H1 (cell line): ENCODE results near the gene GJB4. TPM values are rescaled to one million over a fixed set of nuclear protein-coding genes. Genes with fewer than 3 reads are reported as not detected.
"Not testable (repeated sequence)": the region's sequence is repeated elsewhere in the genome, so short reads cannot be mapped to it uniquely, and the experiment has no call there.

Experiments
- CTCF ChIA-PET: fragments of 300-600 bp; sonication (Branson Sonifier 250); formaldehyde crosslinking; loops from one replicate; lab custom pipeline; 2021; ENCODE audit not compliant: partially characterized antibody; lab: Charles Lee
- POLR2A ChIA-PET: fragments of 300-600 bp; sonication (Branson Sonifier 250); formaldehyde crosslinking; loops from one replicate; lab custom pipeline; 2021; ENCODE audit warnings: inconsistent platforms; ENCODE audit not compliant: partially characterized antibody; lab: Charles Lee
- DNase-seq, 2 experiments: peaks; one replicate each; pipeline versions ENCODE4 v3.0.0 to v3.0.0-alpha.2; 2010 to 2022; ENCODE audit warnings: low spot score in 2 of 2, low read depth in 1 of 2, mixed read lengths in 1 of 2
- FAIRE-seq: peaks from 2 replicates; lab custom pipeline; 2011; peaks lifted over from hg19 to GRCh38; lab: Jason Lieb, UNC
- H2AFZ ChIP-seq: 2 replicates; pipeline ENCODE4 v1.8.1; 2012; ENCODE audit warnings: low read length, inconsistent platforms
- H2AK5ac ChIP-seq: 2 replicates; pipeline ENCODE4 v1.6.1; 2013; ENCODE audit warnings: low read depth, low read length
- H2BK120ac ChIP-seq: replicated peaks from 2 replicates; pipeline ENCODE3; 2013; ENCODE audit warnings: low read depth, low read length, inconsistent platforms
- H2BK12ac ChIP-seq: 2 replicates; pipeline ENCODE4 v1.6.1; 2013; ENCODE audit warnings: low read depth, low read length
- H2BK15ac ChIP-seq: 2 replicates; pipeline ENCODE4 v1.6.1; 2013; ENCODE audit warnings: low read length
- H2BK20ac ChIP-seq: 2 replicates; pipeline ENCODE4 v1.6.1; 2013; ENCODE audit warnings: low read length
- H2BK5ac ChIP-seq: 2 replicates; pipeline ENCODE4 v1.6.1; 2013; ENCODE audit warnings: low read depth, low read length
- H3K14ac ChIP-seq: 2 replicates; pipeline ENCODE4 v1.6.1; 2013; ENCODE audit warnings: inconsistent platforms; ENCODE audit not compliant: insufficient read length
- H3K18ac ChIP-seq: 2 replicates; pipeline ENCODE4 v1.6.1; 2013; ENCODE audit warnings: low read length; ENCODE audit errors: extremely low read depth
- H3K23ac ChIP-seq: 2 replicates; pipeline ENCODE4 v1.6.1; 2013; ENCODE audit warnings: inconsistent platforms; ENCODE audit not compliant: insufficient read length
- H3K23me2 ChIP-seq: 2 replicates; pipeline ENCODE4 v1.6.1; 2013; ENCODE audit warnings: low read depth, low read length
- H3K27ac ChIP-seq: 2 replicates; pipeline ENCODE4 v1.6.1; 2011; ENCODE audit warnings: low read depth, low read length, inconsistent platforms
- H3K27me3 ChIP-seq, 4 experiments: replicated peaks in 1 of 4; 1 replicate in 1 of 4; 2 replicates in 3 of 4; pipeline versions ENCODE4 v1.6.1 to v1.8.1; 2011 to 2013; ENCODE audit warnings: low read length in 3 of 4, mild to moderate bottlenecking in 3 of 4, inconsistent platforms in 2 of 4, mixed read lengths in 2 of 4, moderate library complexity in 1 of 4; ENCODE audit not compliant: control insufficient read depth in 3 of 4, insufficient read depth in 3 of 4; ENCODE audit errors: extremely low read depth in 1 of 4
- H3K36me3 ChIP-seq, 4 experiments: 2 replicates each; pipeline versions ENCODE4 v1.6.1 to v1.8.1; 2011 to 2013; ENCODE audit warnings: mild to moderate bottlenecking in 4 of 4, low read length in 3 of 4, moderate library complexity in 2 of 4, control low read depth in 1 of 4, inconsistent platforms in 1 of 4; ENCODE audit not compliant: insufficient read depth in 4 of 4, control insufficient read depth in 2 of 4
- H3K4ac ChIP-seq: replicated peaks from 2 replicates; pipeline ENCODE3; 2013; ENCODE audit warnings: low read length, low read depth, mixed read lengths, inconsistent platforms; ENCODE audit not compliant: insufficient read length
- H3K4me1 ChIP-seq, 4 experiments: replicated peaks in 1 of 4; 1 replicate in 1 of 4; 2 replicates in 3 of 4; pipeline versions ENCODE4 v1.6.1 to v1.8.1; 2011 to 2013; ENCODE audit warnings: low read length in 3 of 4, inconsistent platforms in 2 of 4, mixed read lengths in 1 of 4; ENCODE audit not compliant: insufficient read depth in 4 of 4, control insufficient read depth in 3 of 4
- H3K4me2 ChIP-seq, 2 experiments: 2 replicates each; pipeline versions ENCODE4 v1.6.1 to v1.8.1; 2011 to 2013; ENCODE audit warnings: low read depth in 2 of 2, low read length in 2 of 2, control low read depth in 1 of 2, inconsistent platforms in 1 of 2, mild to moderate bottlenecking in 1 of 2; ENCODE audit not compliant: insufficient read depth in 1 of 2
- H3K4me3 ChIP-seq, 4 experiments: fragments of 200-600, 300-600 bp in 1 of 4; sonication (generic), shearing (Covaris generic), sonication (Bioruptor Twin) in 1 of 4; 2 replicates each; pipeline versions ENCODE4 v1.5.1 to v1.8.1; 2011 to 2016; ENCODE audit warnings: low read length in 4 of 4, low read depth in 3 of 4, control low read depth in 2 of 4, inconsistent platforms in 2 of 4, mild to moderate bottlenecking in 2 of 4, mixed read lengths in 1 of 4, moderate library complexity in 1 of 4; ENCODE audit not compliant: insufficient read depth in 2 of 4; ENCODE audit errors: extremely low read depth in 1 of 4
- H3K56ac ChIP-seq: replicated peaks from 2 replicates; pipeline ENCODE3; 2013; ENCODE audit warnings: low read depth, mild to moderate bottlenecking, mixed read lengths, low read length, inconsistent platforms; ENCODE audit not compliant: insufficient read length
- H3K79me1 ChIP-seq: 2 replicates; pipeline ENCODE4 v1.6.1; 2013; ENCODE audit warnings: low read depth, low read length, control low read depth
- H3K79me2 ChIP-seq, 2 experiments: 2 replicates each; pipeline versions ENCODE4 v1.6.1 to v1.8.1; 2012 to 2013; ENCODE audit warnings: low read length in 2 of 2, mild to moderate bottlenecking in 2 of 2, inconsistent platforms in 1 of 2; ENCODE audit not compliant: insufficient read depth in 2 of 2, control insufficient read depth in 1 of 2
- H3K9ac ChIP-seq, 4 experiments: replicated peaks in 1 of 4; 1 replicate in 1 of 4; 2 replicates in 3 of 4; pipeline versions ENCODE4 v1.6.1 to v1.8.1; 2011 to 2013; ENCODE audit warnings: low read depth in 3 of 4, low read length in 3 of 4, control low read depth in 2 of 4, mild to moderate bottlenecking in 2 of 4, moderate library complexity in 2 of 4, inconsistent platforms in 1 of 4; ENCODE audit errors: extremely low read depth in 1 of 4
- H3K9me3 ChIP-seq, 2 experiments: 2 replicates each; pipeline versions ENCODE4 v1.6.1 to v1.8.1; 2012 to 2013; ENCODE audit warnings: mild to moderate bottlenecking in 2 of 2, moderate library complexity in 2 of 2, control low read depth in 1 of 2, inconsistent platforms in 1 of 2, low read depth in 1 of 2, low read length in 1 of 2, mixed read lengths in 1 of 2; ENCODE audit not compliant: insufficient read depth in 2 of 2
- H4K20me1 ChIP-seq, 2 experiments: replicated peaks in 1 of 2; 2 replicates each; pipeline versions ENCODE3 to v1.8.1; 2011 to 2013; ENCODE audit warnings: inconsistent platforms in 2 of 2, low read length in 2 of 2, mild to moderate bottlenecking in 1 of 2; ENCODE audit not compliant: insufficient read depth in 2 of 2, control insufficient read depth in 1 of 2
- H4K5ac ChIP-seq: 2 replicates; pipeline ENCODE4 v1.6.1; 2013; ENCODE audit warnings: low read length, low read depth, mixed read lengths, inconsistent platforms; ENCODE audit not compliant: insufficient read length
- H4K8ac ChIP-seq: 2 replicates; pipeline ENCODE4 v1.8.0; 2013; ENCODE audit warnings: mild to moderate bottlenecking, moderate library complexity, low read length, inconsistent platforms; ENCODE audit not compliant: insufficient read depth; ENCODE audit errors: extremely low read depth
- H4K91ac ChIP-seq: replicated peaks from 2 replicates; pipeline ENCODE3; 2013; ENCODE audit warnings: low read length, mixed read lengths, inconsistent platforms; ENCODE audit not compliant: insufficient read length
- WGBS, 2 experiments: shearing (Covaris generic) in 1 of 2; methylation state at CpG; one replicate each; pipeline versions ENCODE4 v1.1.6 to v1.1.7; 2013 to 2015; ENCODE audit warnings: low lambda C conversion rate in 2 of 2, mixed read lengths in 2 of 2, inconsistent platforms in 1 of 2, low coverage in 1 of 2, missing lambda C conversion rate in 1 of 2; ENCODE audit not compliant: insufficient replicate concordance in 2 of 2, insufficient coverage in 1 of 2, insufficient read length in 1 of 2; ENCODE audit errors: extremely low coverage in 1 of 2, missing lambda C conversion rate in 1 of 2; 5-methylcytosine and 5-hydroxymethylcytosine counted together
- polyA plus RNA-seq, 7 experiments: library from polyadenylated mRNA; depleted of rRNA in 3 of 7; stranded (reverse) in 5 of 7; unstranded in 2 of 7; fragments of >200 nt in 5 of 7; fragments of 200-250 nt in 2 of 7; gene quantifications; 1 replicate in 5 of 7; 2 replicates in 1 of 7; 4 replicates in 1 of 7; pipeline versions ENCODE4 v1.2.1 to v1.2.3, GENCODE V29; 2011 to 2013; ENCODE audit warnings: missing spikeins in 2 of 7, mixed read lengths in 2 of 7
- total RNA-seq: library from RNA; stranded (reverse); fragmentation: NEBNext Ultra II Directional; extraction: Animal tissue kit (Norgen Biotek cat#: 25700); gene quantifications from 2 replicates; pipeline ENCODE4 v1.2.1, GENCODE V29; 2021

GJB4 gene
- total and polyA plus RNA-seq, 2 of the 8 experiments (the other 6 are each of a cell fraction or from before 2014, with no cell fraction given): 0.20 to 0.41 TPM

DNA sequence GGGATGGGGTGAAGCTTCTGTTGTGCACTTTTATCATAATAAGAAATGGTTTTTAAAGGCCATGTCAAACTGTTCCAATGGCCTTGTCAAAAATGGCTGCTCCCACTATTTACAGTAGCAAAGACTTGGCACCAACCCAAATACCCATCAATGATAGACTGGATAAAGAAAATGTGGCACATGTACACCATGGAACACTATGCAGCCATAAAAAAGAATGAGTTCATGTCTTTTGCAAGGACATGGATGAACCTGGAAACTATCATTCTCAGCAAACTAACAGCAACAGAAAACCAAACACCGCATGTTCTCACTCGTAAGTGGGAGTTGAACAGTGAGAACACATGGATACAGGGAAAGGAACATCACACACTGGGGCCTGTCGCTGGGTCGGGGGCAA lies 13.6 kb downstream of the GJB4 start:
- H4K5ac ChIP-seq, H2AFZ ChIP-seq, H3K56ac ChIP-seq, FAIRE-seq, H4K20me1 ChIP-seq, H3K79me1 ChIP-seq, H2BK12ac ChIP-seq, H3K4me2 ChIP-seq, H3K9me3 ChIP-seq, H3K18ac ChIP-seq, H3K23me2 ChIP-seq, H3K36me3 ChIP-seq, H2BK120ac ChIP-seq, DNase-seq, H3K27me3 ChIP-seq, H3K14ac ChIP-seq, H4K91ac ChIP-seq, H3K4me1 ChIP-seq, H3K27ac ChIP-seq, H3K4me3 ChIP-seq, POLR2A ChIA-PET, H3K4ac ChIP-seq, H4K8ac ChIP-seq, H3K9ac ChIP-seq, H2BK15ac ChIP-seq, H3K79me2 ChIP-seq, H3K23ac ChIP-seq, H2BK20ac ChIP-seq, H2BK5ac ChIP-seq, H2AK5ac ChIP-seq: not testable (repeated sequence)
- CTCF ChIA-PET: interaction anchor here (1.8 kb wide), 1 partner anchor 13 kb away, joined by 8 read pairs; no protein-coding TSS in a partner anchor
- 90% methylated on average over 4 of the region's 4 CpGs; no CpG with 5 or more reads in 1 of the 2 experiments for WGBS, 2 experiments
